Neural progenitor cell (in vitro differentiated cells): Measurements from ENCODE around the gene TFCP2L1.

Source experiments
- EZH2phosphoT487 ChIP-seq: fragments of 200-600 bp; sonication (generic); IDR thresholded peaks from 2 replicates; pipeline ENCODE4 v1.6.1; 2017; ENCODE audit warnings: antibody characterized with exemption
- TF ChIP-seq, protein P1 (sequence below): fragments of 200-600 bp; sonication (generic); IDR thresholded peaks from 2 replicates; pipeline ENCODE4 v1.5.1; 2017; ENCODE audit warnings: antibody characterized with exemption, mild to moderate bottlenecking

DNA sequence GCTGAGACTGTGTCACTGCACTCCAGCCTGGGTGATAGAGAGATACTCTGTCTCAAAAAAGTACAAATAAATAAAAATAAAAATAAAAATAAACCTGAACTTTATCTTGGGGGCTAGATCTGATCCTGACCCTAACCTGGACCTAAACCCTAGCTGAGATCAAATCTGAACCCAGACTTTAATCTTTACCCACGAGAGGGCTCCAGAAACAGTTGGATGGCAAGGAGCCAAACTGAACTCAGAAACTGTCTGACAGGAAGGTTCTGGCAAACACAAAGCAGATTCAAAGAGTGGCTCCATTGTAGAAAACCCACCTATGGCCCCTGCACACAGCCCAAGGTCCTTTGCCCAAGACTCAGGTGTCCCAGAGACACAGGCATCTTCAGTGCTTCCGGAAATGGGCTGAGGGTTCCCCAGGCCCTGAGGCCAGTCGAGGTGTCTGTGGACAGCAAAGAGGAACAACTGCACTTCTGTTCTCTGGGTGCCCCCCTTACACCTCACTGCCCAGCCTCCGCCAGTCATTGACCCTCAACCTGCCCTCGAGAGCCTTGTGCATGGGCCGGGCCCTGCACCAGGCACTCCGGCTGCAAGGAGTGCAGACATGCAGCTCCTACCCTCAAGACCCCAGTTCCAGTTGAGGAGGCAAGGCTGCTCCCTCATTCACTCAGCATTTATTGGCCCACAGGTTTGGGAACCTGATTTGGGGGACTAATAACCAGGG is 95.2 kb downstream of the TFCP2L1 start:
- TF ChIP-seq, protein P1, sequence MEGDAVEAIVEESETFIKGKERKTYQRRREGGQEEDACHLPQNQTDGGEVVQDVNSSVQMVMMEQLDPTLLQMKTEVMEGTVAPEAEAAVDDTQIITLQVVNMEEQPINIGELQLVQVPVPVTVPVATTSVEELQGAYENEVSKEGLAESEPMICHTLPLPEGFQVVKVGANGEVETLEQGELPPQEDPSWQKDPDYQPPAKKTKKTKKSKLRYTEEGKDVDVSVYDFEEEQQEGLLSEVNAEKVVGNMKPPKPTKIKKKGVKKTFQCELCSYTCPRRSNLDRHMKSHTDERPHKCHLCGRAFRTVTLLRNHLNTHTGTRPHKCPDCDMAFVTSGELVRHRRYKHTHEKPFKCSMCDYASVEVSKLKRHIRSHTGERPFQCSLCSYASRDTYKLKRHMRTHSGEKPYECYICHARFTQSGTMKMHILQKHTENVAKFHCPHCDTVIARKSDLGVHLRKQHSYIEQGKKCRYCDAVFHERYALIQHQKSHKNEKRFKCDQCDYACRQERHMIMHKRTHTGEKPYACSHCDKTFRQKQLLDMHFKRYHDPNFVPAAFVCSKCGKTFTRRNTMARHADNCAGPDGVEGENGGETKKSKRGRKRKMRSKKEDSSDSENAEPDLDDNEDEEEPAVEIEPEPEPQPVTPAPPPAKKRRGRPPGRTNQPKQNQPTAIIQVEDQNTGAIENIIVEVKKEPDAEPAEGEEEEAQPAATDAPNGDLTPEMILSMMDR = no peak
- no peak for TF ChIP-seq EZH2phosphoT487
